Hepatocyte (in vitro differentiated cells): ENCODE measurements around the gene PDE4D. TPM values are rescaled to one million over a fixed set of nuclear protein-coding genes. Genes with fewer than 3 reads are reported as not detected.

Experiments
- DNase-seq: peaks from one replicate; pipeline ENCODE4 v3.0.0-alpha.2; 2016; ENCODE audit warnings: low spot score
- H2AFZ ChIP-seq: fragments of 200-600 bp; sonication (generic); 2 replicates; pipeline ENCODE4 v1.6.0; 2016; ENCODE audit warnings: antibody characterized with exemption, mild to moderate bottlenecking
- H3K27ac ChIP-seq: fragments of 200-600 bp; sonication (generic); 2 replicates; pipeline ENCODE4 v1.5.1; 2016; ENCODE audit warnings: mild to moderate bottlenecking
- H3K27me3 ChIP-seq: fragments of 200-600 bp; sonication (generic); 2 replicates; pipeline ENCODE4 v1.6.1; 2016
- H3K36me3 ChIP-seq: fragments of 200-600 bp; sonication (generic); replicated peaks from 2 replicates; pipeline ENCODE4 v1.5.1; 2016; ENCODE audit warnings: low read depth; ENCODE audit not compliant: insufficient read depth
- H3K4me1 ChIP-seq: fragments of 200-600 bp; sonication (generic); 2 replicates; pipeline ENCODE4 v1.5.1; 2016; ENCODE audit warnings: mild to moderate bottlenecking, moderate library complexity; ENCODE audit not compliant: insufficient read depth
- H3K4me2 ChIP-seq: fragments of 200-600 bp; sonication (generic); 2 replicates; pipeline ENCODE4 v1.6.0; 2016
- H3K4me3 ChIP-seq: fragments of 200-600 bp; sonication (generic); 2 replicates; pipeline ENCODE4 v1.5.1; 2016; ENCODE audit warnings: mild to moderate bottlenecking
- H3K79me2 ChIP-seq: fragments of 200-600 bp; sonication (generic); 2 replicates; pipeline ENCODE4 v1.6.0; 2017; ENCODE audit warnings: mild to moderate bottlenecking
- H3K9me2 ChIP-seq: fragments of 200-600 bp; sonication (generic); replicated peaks from 2 replicates; pipeline ENCODE4 v1.6.0; 2017; ENCODE audit warnings: mild to moderate bottlenecking; ENCODE audit not compliant: insufficient read depth
- H3K9me3 ChIP-seq: fragments of 200-600 bp; sonication (generic); 2 replicates; pipeline ENCODE4 v1.5.1; 2016; ENCODE audit warnings: low read depth, mild to moderate bottlenecking
- H4K20me1 ChIP-seq: fragments of 200-600 bp; sonication (generic); 2 replicates; pipeline ENCODE4 v1.6.0; 2016; ENCODE audit warnings: mild to moderate bottlenecking; ENCODE audit not compliant: insufficient read depth, poor library complexity, severe bottlenecking
- EZH2 ChIP-seq: fragments of 200-600 bp; sonication (generic); IDR thresholded peaks from 2 replicates; pipeline ENCODE4 v1.6.1; 2016; ENCODE audit warnings: antibody characterized with exemption, mild to moderate bottlenecking, borderline replicate concordance
- EZH2phosphoT487 ChIP-seq: fragments of 200-600 bp; sonication (generic); IDR thresholded peaks from one replicate; pipeline ENCODE4 v1.6.1; 2018; ENCODE audit warnings: antibody characterized with exemption, mild to moderate bottlenecking, low read depth, moderate library complexity; ENCODE audit not compliant: unreplicated experiment, severe bottlenecking
- WGBS: methylation state at CpG from one replicate; pipeline ENCODE4 v1.1.6; 2016; ENCODE audit warnings: low lambda C conversion rate; ENCODE audit errors: missing lambda C conversion rate; 5-methylcytosine and 5-hydroxymethylcytosine counted together
- polyA plus RNA-seq: library from polyadenylated mRNA; unstranded; fragments of >200 nt; fragmentation: Nextera tagmentation; extraction: Ambion mirVana; gene quantifications from 2 replicates; pipeline ENCODE4 v1.2.1, GENCODE V29; 2016
- total RNA-seq: library from RNA; depleted of rRNA; stranded (reverse); fragments of >200 nt; gene quantifications from 2 replicates; pipeline ENCODE4 v1.2.3, GENCODE V29; 2014
- TF ChIP-seq, protein P1 (sequence below): fragments of 200-600 bp; sonication (generic); IDR thresholded peaks from 2 replicates; pipeline ENCODE4 v1.5.1; 2016; ENCODE audit warnings: antibody characterized with exemption, mild to moderate bottlenecking; ENCODE audit not compliant: poor library complexity

The PDE4D gene
- total and polyA plus RNA-seq, 2 experiments from 2014 or later = 14.5 to 45.2 TPM

DNA sequence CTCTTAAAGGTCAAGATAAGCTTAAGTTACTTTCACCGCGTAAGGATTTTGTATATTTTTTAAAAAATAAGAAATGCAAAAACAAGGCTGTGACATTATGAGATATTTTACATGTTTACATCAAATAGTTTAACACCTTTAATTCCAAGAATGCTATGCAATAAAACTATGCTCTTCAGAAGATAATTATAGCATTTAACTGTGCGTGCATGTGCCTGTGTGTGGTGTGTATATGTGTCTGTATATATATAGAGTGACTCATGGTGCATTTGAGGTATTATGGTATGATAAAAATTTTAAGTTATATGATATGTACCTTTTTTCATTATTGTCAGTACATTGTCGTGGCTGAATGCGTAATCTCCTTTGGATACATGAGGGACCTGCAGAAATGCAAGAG lies 539.3 kb downstream of the PDE4D start:
- Histone ChIP-seq H3K27ac (no peak overlapping the region), H3K79me2 (no peaks in the 10 kb centered on the region), H3K9me2 (no peaks in the 10 kb centered on the region), H3K36me3 (no peaks in the 10 kb centered on the region), H4K20me1 (no peaks in the 10 kb centered on the region), H3K27me3 (no peaks in the 10 kb centered on the region), H3K4me3 (no peak overlapping the region), H3K4me1 (peaks cover 31% of the 10 kb centered on the region), H2AFZ (no peak overlapping the region), H3K4me2 (no peak overlapping the region), H3K9me3 (no peaks in the 10 kb centered on the region)
- DNase-seq = no peak
- WGBS = 92% methylated on average over 5 of the region's 5 CpGs
- TF ChIP-seq EZH2 = no peak
- no peak for TF ChIP-seq EZH2phosphoT487

DNA sequence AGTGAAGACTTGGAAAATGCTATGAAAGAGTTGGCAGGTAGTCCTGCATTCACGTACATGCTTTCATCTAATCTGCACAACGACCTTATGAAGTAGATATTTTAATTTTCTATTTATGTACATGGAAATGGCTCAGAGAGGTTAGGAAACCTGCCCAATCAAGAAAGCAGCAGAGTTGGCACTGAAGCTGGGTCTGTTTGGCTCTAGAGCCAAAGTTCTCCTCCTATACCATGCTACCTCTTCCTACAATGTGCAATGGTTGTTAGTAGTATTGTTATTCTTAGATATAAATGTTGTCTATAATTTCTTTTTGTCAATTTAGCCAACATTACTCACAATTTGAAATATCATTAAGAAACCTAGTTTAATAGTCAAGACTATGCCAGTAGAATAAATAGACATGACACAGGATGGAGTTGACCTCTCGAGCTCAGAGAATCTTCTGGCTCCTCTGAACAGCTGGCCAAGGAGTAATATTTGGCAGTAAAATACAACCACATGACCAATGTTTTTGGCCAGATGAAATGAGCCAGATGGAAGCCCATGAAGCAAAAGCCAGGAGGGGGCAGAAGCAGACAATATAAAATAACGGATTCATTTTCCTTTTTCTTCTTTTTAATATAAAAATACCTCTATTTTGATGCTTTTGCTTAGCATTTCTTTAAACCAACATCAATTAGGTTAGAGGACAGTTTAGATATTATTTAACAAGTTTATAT lies 542.3 kb downstream of the PDE4D start:
- Histone ChIP-seq H3K4me3 (no peak overlapping the region), H4K20me1 (no peaks in the 10 kb centered on the region), H3K4me1 (peaks cover 2% of the 10 kb centered on the region), H3K9me3 (no peaks in the 10 kb centered on the region), H3K27ac (no peak overlapping the region), H2AFZ (no peak overlapping the region), H3K36me3 (no peaks in the 10 kb centered on the region), H3K27me3 (no peaks in the 10 kb centered on the region), H3K4me2 (no peak overlapping the region), H3K9me2 (no peaks in the 10 kb centered on the region), H3K79me2 (no peaks in the 10 kb centered on the region)
- DNase-seq = no peak
- 70% methylated on average over 4 of the region's 4 CpGs for WGBS
- TF ChIP-seq, protein P1, sequence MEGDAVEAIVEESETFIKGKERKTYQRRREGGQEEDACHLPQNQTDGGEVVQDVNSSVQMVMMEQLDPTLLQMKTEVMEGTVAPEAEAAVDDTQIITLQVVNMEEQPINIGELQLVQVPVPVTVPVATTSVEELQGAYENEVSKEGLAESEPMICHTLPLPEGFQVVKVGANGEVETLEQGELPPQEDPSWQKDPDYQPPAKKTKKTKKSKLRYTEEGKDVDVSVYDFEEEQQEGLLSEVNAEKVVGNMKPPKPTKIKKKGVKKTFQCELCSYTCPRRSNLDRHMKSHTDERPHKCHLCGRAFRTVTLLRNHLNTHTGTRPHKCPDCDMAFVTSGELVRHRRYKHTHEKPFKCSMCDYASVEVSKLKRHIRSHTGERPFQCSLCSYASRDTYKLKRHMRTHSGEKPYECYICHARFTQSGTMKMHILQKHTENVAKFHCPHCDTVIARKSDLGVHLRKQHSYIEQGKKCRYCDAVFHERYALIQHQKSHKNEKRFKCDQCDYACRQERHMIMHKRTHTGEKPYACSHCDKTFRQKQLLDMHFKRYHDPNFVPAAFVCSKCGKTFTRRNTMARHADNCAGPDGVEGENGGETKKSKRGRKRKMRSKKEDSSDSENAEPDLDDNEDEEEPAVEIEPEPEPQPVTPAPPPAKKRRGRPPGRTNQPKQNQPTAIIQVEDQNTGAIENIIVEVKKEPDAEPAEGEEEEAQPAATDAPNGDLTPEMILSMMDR = no peak
- TF ChIP-seq EZH2phosphoT487 (no peak), EZH2 (no peak)

DNA sequence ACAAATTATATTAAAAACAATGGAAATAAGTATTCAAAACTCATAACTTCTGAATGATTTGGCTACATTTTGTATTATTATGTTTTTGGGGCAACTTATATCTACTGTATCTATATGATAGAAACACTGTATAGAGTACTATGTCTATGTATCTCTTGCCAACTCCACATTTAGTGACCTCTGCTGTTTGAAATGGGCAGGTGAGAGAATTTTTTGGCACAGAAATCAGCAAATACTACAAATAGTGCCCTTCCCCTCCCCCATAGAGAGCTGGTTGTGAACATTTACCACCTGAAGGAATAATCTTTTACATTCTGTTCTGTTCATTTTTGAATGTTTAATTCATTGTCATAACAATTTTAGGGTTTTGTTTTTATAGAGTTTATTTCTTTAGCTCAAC lies 545.3 kb downstream of the PDE4D start:
- no peaks in the 10 kb centered on the region for H4K20me1 ChIP-seq
- no peaks in the 10 kb centered on the region for H3K79me2 ChIP-seq
- no peaks in the 10 kb centered on the region for H3K27me3 ChIP-seq
- H3K4me1 ChIP-seq = no peaks in the 10 kb centered on the region
- DNase-seq = no peak
- H3K4me3 ChIP-seq = no peak overlapping the region
- H3K9me3 ChIP-seq = no peaks in the 10 kb centered on the region
- TF ChIP-seq, protein P1 = peak; percentile 20
- TF ChIP-seq EZH2 = no peak
- no peak overlapping the region for H3K27ac ChIP-seq
- no peaks in the 10 kb centered on the region for H3K9me2 ChIP-seq
- H3K4me2 ChIP-seq = no peak overlapping the region
- no peak overlapping the region for H2AFZ ChIP-seq
- H3K36me3 ChIP-seq = no peaks in the 10 kb centered on the region

- no peak for DNase-seq
- no peaks in the 10 kb centered on the region for H3K36me3 ChIP-seq
- 67% methylated on average over 1 of the region's 1 CpG for WGBS
- no peak overlapping the region for H3K27ac ChIP-seq
- no peak overlapping the region for H2AFZ ChIP-seq
- no peaks in the 10 kb centered on the region for H3K9me3 ChIP-seq
- H4K20me1 ChIP-seq = no peaks in the 10 kb centered on the region
- H3K4me3 ChIP-seq = no peak overlapping the region
- H3K79me2 ChIP-seq = no peaks in the 10 kb centered on the region
- H3K9me2 ChIP-seq = no peaks in the 10 kb centered on the region
- no peaks in the 10 kb centered on the region for H3K27me3 ChIP-seq
- TF ChIP-seq, protein P1 = no peak
- no peak for TF ChIP-seq EZH2
- TF ChIP-seq EZH2phosphoT487 = no peak
- H3K4me1 ChIP-seq = no peaks in the 10 kb centered on the region
- H3K4me2 ChIP-seq = no peak overlapping the region
Observed at GRCh38 chr5:59346982-59347381, 546.5 kb downstream of the PDE4D start.
